ENCODE measurements around the gene EIF5B.
"Not testable (repeated sequence)": the region's sequence is repeated elsewhere in the genome, so short reads cannot be mapped to it uniquely, and the experiment has no call there.

Gene EIF5B, protein sequence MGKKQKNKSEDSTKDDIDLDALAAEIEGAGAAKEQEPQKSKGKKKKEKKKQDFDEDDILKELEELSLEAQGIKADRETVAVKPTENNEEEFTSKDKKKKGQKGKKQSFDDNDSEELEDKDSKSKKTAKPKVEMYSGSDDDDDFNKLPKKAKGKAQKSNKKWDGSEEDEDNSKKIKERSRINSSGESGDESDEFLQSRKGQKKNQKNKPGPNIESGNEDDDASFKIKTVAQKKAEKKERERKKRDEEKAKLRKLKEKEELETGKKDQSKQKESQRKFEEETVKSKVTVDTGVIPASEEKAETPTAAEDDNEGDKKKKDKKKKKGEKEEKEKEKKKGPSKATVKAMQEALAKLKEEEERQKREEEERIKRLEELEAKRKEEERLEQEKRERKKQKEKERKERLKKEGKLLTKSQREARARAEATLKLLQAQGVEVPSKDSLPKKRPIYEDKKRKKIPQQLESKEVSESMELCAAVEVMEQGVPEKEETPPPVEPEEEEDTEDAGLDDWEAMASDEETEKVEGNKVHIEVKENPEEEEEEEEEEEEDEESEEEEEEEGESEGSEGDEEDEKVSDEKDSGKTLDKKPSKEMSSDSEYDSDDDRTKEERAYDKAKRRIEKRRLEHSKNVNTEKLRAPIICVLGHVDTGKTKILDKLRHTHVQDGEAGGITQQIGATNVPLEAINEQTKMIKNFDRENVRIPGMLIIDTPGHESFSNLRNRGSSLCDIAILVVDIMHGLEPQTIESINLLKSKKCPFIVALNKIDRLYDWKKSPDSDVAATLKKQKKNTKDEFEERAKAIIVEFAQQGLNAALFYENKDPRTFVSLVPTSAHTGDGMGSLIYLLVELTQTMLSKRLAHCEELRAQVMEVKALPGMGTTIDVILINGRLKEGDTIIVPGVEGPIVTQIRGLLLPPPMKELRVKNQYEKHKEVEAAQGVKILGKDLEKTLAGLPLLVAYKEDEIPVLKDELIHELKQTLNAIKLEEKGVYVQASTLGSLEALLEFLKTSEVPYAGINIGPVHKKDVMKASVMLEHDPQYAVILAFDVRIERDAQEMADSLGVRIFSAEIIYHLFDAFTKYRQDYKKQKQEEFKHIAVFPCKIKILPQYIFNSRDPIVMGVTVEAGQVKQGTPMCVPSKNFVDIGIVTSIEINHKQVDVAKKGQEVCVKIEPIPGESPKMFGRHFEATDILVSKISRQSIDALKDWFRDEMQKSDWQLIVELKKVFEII

DNA sequence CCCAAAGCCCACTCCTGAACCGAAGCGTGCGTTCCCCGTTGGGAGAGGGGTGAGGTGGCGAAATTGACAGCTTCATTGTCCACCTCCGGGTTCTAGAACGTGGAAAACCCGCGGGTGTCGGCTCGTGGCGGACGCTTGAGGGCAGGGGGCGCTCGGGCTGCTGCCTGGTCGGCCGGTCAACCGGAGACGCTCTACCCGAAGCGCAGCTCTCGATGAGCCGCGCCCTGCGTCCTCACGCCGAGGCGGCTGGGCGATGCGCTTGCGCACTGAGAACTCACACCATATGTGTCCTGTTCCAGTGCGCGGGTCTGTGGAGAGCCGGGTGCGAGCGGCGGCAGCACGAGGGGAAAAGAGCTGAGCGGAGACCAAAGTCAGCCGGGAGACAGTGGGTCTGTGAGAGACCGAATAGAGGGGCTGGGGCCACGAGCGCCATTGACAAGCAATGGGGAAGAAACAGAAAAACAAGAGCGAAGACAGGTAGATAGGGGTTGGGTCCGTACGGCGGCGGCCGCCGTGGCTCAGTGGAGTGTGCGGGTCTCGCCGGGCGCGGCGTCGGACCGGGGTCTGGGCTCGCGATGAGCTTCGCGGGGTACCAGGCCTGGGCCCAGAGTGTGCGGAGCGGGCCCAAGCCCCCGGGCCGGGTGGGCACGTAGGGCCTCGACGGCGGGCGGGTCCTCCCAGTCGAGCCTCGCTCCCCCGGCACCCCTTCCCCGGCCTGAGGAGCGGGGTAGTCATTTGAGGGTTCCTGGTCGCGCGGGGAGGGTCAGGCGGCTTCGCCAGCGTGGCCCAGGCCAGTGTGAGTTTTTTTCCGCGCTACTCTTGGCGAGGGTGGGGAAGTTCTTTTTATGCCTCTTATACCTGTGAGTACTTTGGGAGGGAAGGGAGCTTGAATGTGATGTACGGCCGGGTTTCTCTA, at the start of gene EIF5B:
Gene EIF5B (plus strand): TSS at position 277 of the 916 bp plus-strand sequence. CDS start 166 bp downstream, at position 443.
- Histone ChIP-seq H3K4me3 (ENCODE audit: low read length in 2 of 2) (peak within 1 kb of the TSS; percentile 91 to 98), H3K9me3 (ENCODE audit: control insufficient read depth in 2 of 2, low read length in 2 of 2) (no peaks in the 10 kb centered on the region), H3K27me3 (ENCODE audit: control insufficient read depth in 1 of 2, insufficient read depth in 2 of 2, low read length in 2 of 2) (no peaks in the 10 kb centered on the region), H3K36me3 (ENCODE audit: control insufficient read depth in 2 of 2, insufficient read depth in 2 of 2, low read length in 2 of 2) (peaks cover 1 to 5% of the 10 kb centered on the region in 2 donors), H3K9ac (ENCODE audit: low read length in 2 of 2) (peak within 1 kb of the TSS; percentile 91 to 96), H3K27ac (ENCODE audit: low read length) (peak within 1 kb of the TSS; percentile 94), H3K4me1 (ENCODE audit: control insufficient read depth, insufficient read depth, low read length) (peaks cover 13% of the 10 kb centered on the region)

DNA sequence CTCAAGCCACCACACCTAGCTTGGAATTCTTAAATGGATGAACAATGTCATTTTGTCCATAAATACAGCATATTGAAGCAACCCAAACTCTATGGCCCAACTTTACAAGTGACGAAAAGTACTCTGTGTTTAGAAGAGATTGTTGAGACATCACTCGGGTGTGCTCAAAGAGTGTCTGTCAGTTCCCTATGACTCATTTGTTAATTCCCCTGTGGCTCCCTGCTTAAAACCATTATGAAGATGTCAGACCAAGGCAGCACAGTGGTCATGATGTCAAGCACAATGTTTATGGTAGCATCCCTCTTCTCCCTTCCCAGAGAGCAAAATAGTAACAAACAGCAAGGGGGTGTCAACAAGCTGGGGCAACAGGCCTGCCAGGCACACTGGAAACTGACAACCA, 39.2 kb upstream of the EIF5B start:
- H3K9ac ChIP-seq (ENCODE audit: low read length in 2 of 2): no peak overlapping the region
- no peak overlapping the region for H3K27ac ChIP-seq (ENCODE audit: low read length)
- peaks cover 2 to 4% of the 10 kb centered on the region in 2 donors for H3K36me3 ChIP-seq (ENCODE audit: control insufficient read depth in 2 of 2, insufficient read depth in 2 of 2, low read length in 2 of 2)
- H3K27me3 ChIP-seq (ENCODE audit: control insufficient read depth in 1 of 2, insufficient read depth in 2 of 2, low read length in 2 of 2): no peaks in the 10 kb centered on the region
- H3K4me1 ChIP-seq (ENCODE audit: control insufficient read depth, insufficient read depth, low read length): no peaks in the 10 kb centered on the region
- no peaks in the 10 kb centered on the region for H3K9me3 ChIP-seq (ENCODE audit: control insufficient read depth in 2 of 2, low read length in 2 of 2)
- no peak overlapping the region for H3K4me3 ChIP-seq (ENCODE audit: low read length in 2 of 2)

DNA sequence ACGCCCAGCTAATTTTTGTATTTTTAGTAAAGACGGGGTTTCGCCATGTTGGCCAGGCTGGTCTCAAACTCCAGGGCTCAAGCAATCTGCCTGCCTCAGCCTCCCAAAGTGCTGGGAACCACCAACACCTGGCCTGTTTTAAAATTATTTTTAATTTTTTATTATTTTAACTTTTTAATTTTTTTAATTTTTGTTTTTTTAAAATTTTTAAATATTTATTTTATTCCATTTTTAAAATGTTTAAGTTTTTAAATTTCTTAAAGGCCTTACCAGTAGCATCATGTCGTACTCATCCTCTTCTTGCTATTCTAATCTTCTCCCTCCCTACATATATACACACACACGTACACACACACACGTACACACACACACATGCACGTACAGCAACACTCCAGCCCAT, 37.6 kb upstream of the EIF5B start:
- no peak overlapping the region for H3K27ac ChIP-seq (ENCODE audit: low read length)
- no peak overlapping the region for H3K9ac ChIP-seq (ENCODE audit: low read length in 2 of 2)
- no peaks in the 10 kb centered on the region for H3K27me3 ChIP-seq (ENCODE audit: control insufficient read depth in 1 of 2, insufficient read depth in 2 of 2, low read length in 2 of 2)
- no peaks in the 10 kb centered on the region for H3K4me1 ChIP-seq (ENCODE audit: control insufficient read depth, insufficient read depth, low read length)
- H3K36me3 ChIP-seq (ENCODE audit: control insufficient read depth in 2 of 2, insufficient read depth in 2 of 2, low read length in 2 of 2): peaks cover 2 to 4% of the 10 kb centered on the region in 2 donors
- no peaks in the 10 kb centered on the region for H3K9me3 ChIP-seq (ENCODE audit: control insufficient read depth in 2 of 2, low read length in 2 of 2)
- no peak overlapping the region for H3K4me3 ChIP-seq (ENCODE audit: low read length in 2 of 2)

DNA sequence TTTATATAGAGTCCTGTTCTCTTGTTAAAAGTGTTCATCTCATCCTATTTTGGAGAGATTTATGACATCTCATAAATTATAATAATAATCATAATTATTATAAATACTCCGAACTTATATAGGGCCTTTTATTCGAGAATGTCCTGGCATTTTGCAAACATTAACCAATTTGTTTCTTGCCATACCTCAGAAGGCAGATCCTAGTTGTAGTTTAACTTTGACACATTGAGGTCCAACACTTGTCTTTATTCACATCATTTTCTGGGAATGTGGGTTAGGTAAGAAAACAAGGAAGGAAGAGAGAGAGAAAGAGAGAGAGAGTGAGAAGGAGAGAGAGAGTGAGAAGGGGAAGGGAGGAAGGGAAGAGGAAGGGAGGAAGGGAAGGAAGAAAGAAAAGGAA, 36.1 kb upstream of the EIF5B start, which contains the start of gene LYG1:
Gene LYG1 (minus strand): TSS at position 101 of the 400 bp plus-strand sequence. CDS start 5,527 bp downstream, outside the sequence.
- not testable (repeated sequence) for H3K9me3 ChIP-seq (ENCODE audit: control insufficient read depth in 2 of 2, low read length in 2 of 2); H3K4me3 ChIP-seq (ENCODE audit: low read length in 2 of 2); H3K36me3 ChIP-seq (ENCODE audit: control insufficient read depth in 2 of 2, insufficient read depth in 2 of 2, low read length in 2 of 2); H3K27me3 ChIP-seq (ENCODE audit: control insufficient read depth in 1 of 2, insufficient read depth in 2 of 2, low read length in 2 of 2); H3K4me1 ChIP-seq (ENCODE audit: control insufficient read depth, insufficient read depth, low read length); H3K9ac ChIP-seq (ENCODE audit: low read length in 2 of 2); H3K27ac ChIP-seq (ENCODE audit: low read length)

DNA sequence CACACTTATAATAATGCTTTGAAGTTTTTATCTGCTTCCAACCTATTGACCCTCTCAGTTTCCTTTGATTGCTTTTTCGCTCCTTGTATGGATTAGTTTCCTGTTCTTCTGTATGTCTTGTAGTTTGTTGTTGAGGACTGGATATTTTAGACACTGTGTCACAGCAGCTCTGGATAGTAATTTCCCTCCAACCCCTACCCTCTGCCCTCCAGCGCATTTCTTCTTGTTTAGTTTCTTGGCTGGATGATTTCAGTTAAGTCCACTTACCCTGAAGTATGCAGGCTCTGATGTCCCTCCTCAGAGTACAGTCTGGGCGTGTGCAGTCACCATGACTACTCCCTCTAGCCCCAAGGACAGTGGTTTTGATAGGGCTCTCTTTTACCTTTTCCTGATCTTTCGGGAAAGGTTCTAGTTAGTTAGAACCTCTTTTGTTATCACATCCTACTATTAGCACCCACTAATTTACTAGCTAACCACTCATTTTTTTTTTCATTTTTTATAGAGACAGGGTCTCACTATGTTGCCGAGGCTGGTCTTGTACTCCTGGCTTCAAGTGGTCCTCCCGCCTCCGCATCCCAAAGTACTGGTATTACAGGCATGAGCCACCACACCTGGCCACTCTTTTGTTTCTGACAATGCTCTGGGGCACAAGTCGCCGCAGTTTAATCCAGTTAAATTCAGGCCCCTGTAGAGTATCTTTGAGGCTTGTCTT, 19.9 kb upstream of the EIF5B start:
- H3K36me3 ChIP-seq (ENCODE audit: control insufficient read depth in 2 of 2, insufficient read depth in 2 of 2, low read length in 2 of 2): peaks cover 9 to 18% of the 10 kb centered on the region in 2 donors

DNA sequence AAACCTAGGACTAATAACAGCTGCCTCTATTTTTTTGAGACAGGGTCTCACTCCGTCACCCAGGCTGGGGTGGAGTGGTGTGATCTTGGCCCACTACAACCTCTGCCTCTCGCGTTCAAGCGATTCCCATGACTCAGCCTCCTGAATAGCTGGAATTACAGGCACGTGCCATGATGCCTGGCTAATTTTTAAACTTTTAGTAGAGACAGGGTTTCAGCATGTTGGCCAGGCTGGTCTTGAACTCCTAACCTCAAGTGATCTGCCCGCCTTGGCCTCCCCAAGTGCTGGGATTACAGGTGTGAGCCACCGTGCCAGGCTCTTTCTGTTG, 19.4 kb upstream of the EIF5B start:
- H3K9me3 ChIP-seq (ENCODE audit: control insufficient read depth in 2 of 2, low read length in 2 of 2); H3K27ac ChIP-seq (ENCODE audit: low read length); H3K9ac ChIP-seq (ENCODE audit: low read length in 2 of 2); H3K27me3 ChIP-seq (ENCODE audit: control insufficient read depth in 1 of 2, insufficient read depth in 2 of 2, low read length in 2 of 2); H3K4me1 ChIP-seq (ENCODE audit: control insufficient read depth, insufficient read depth, low read length); H3K4me3 ChIP-seq (ENCODE audit: low read length in 2 of 2): not testable (repeated sequence)
- peaks cover 9 to 18% of the 10 kb centered on the region in 2 donors for H3K36me3 ChIP-seq (ENCODE audit: control insufficient read depth in 2 of 2, insufficient read depth in 2 of 2, low read length in 2 of 2)

More for the DNA sequence above, 19.9 kb upstream of the EIF5B start:
- H3K9ac ChIP-seq (ENCODE audit: low read length in 2 of 2): no peak overlapping the region
- no peak overlapping the region for H3K4me3 ChIP-seq (ENCODE audit: low read length in 2 of 2)
- no peaks in the 10 kb centered on the region for H3K4me1 ChIP-seq (ENCODE audit: control insufficient read depth, insufficient read depth, low read length)
- no peaks in the 10 kb centered on the region for H3K9me3 ChIP-seq (ENCODE audit: control insufficient read depth in 2 of 2, low read length in 2 of 2)
- no peak overlapping the region for H3K27ac ChIP-seq (ENCODE audit: low read length)
- no peaks in the 10 kb centered on the region for H3K27me3 ChIP-seq (ENCODE audit: control insufficient read depth in 1 of 2, insufficient read depth in 2 of 2, low read length in 2 of 2)

DNA sequence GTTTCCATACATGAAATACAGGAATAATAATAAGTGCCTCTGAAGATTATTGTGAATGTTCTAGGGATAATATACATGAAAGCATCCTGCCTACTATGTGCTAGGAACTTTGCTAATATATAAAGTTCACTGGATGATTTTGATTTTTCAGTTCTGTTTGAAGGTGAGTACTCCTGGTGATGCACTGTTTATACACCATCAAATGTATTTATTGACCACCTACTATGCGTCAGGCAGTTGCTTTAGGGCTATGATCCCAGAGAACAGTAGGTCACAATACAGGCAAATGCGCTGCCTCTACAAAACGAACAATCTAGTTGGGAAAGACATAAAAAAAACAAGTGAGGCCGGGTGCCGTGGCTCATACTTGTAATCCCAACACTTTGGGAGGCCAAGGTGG, 11.8 kb upstream of the EIF5B start:
- Histone ChIP-seq H3K27me3 (ENCODE audit: control insufficient read depth in 1 of 2, insufficient read depth in 2 of 2, low read length in 2 of 2) (no peaks in the 10 kb centered on the region), H3K36me3 (ENCODE audit: control insufficient read depth in 2 of 2, insufficient read depth in 2 of 2, low read length in 2 of 2) (peaks cover 21 to 34% of the 10 kb centered on the region in 2 donors), H3K9me3 (ENCODE audit: control insufficient read depth in 2 of 2, low read length in 2 of 2) (no peaks in the 10 kb centered on the region), H3K27ac (ENCODE audit: low read length) (no peak overlapping the region), H3K4me1 (ENCODE audit: control insufficient read depth, insufficient read depth, low read length) (no peaks in the 10 kb centered on the region), H3K9ac (ENCODE audit: low read length in 2 of 2) (no peak overlapping the region), H3K4me3 (ENCODE audit: low read length in 2 of 2) (no peak overlapping the region)

DNA sequence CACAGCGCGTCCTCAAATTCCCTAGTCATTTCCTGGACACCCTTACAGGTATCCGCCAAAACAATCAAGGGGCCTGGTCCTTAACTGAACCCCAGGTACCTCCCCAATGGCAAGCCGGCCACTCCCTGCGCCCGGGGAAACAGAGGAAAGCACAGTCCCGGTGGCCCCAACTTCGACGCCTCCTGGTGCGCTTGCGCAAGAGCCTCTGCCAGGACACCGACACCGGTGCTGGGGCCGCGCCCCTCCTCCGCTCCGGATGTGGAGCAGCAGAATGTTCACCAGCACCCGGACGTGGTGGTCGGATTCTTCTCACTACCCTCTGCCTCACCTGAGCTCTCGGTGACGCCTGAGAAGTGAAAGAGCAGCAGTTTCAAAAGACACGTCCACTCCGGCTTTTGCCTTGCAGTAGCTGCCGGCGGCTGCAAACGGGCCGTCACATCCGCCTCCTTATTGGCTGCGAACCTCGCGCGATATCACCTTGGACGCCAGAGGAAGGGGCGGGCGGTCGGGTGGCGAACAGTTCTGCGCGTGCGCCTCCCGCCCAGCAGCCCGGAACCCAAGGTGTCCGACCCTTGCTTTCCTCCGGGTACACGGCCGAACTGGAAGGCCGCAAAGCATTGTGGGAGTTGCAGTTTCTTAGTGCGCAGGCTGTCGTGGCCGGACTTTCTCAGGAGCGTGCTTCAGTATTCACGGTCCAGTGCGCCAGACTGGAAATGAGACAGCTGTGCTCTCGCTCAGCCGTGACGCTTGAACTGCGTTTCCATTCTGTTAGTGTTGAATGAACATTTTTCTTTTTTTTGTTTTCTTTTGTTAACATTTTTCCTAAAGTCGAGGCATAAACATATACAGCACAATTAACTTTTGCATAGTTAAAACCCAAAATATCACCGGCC, 1.0 kb upstream of the EIF5B start, which contains the start of gene TXNDC9:
Gene TXNDC9 (minus strand): TSS at position 423 of the 893 bp plus-strand sequence. CDS start 3,123 bp downstream, outside the sequence.
- Histone ChIP-seq H3K36me3 (ENCODE audit: control insufficient read depth in 2 of 2, insufficient read depth in 2 of 2, low read length in 2 of 2) (peaks cover 9 to 11% of the 10 kb centered on the region in 2 donors), H3K4me1 (ENCODE audit: control insufficient read depth, insufficient read depth, low read length) (peaks cover 13% of the 10 kb centered on the region), H3K27me3 (ENCODE audit: control insufficient read depth in 1 of 2, insufficient read depth in 2 of 2, low read length in 2 of 2) (no peaks in the 10 kb centered on the region), H3K4me3 (ENCODE audit: low read length in 2 of 2) (peak within 1 kb of the TSS; percentile 91 to 98), H3K9ac (ENCODE audit: low read length in 2 of 2) (peak within 1 kb of the TSS; percentile 91 to 96), H3K9me3 (ENCODE audit: control insufficient read depth in 2 of 2, low read length in 2 of 2) (no peaks in the 10 kb centered on the region), H3K27ac (ENCODE audit: low read length) (peak within 1 kb of the TSS; percentile 94)

DNA sequence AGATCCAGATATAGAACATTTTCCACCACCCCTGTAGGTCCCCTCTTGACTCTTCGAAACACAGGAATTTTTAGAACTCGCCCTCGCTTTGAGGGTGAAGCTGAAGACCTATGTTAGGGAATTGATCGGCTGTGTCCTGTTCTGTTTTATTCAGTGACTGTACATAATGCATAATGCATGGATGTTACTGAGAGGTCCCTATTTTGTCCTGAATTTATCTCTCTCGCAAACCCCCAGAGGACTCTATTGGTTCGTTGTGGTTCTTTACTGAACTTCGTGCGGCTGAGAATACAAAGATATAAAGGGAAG, 431 bp upstream of the EIF5B start:
- no peaks in the 10 kb centered on the region for H3K9me3 ChIP-seq (ENCODE audit: control insufficient read depth in 2 of 2, low read length in 2 of 2)
- H3K4me1 ChIP-seq (ENCODE audit: control insufficient read depth, insufficient read depth, low read length): peaks cover 13% of the 10 kb centered on the region
- H3K27me3 ChIP-seq (ENCODE audit: control insufficient read depth in 1 of 2, insufficient read depth in 2 of 2, low read length in 2 of 2): no peaks in the 10 kb centered on the region
- peak overlapping the region; percentile 67 to 98 for H3K4me3 ChIP-seq (ENCODE audit: low read length in 2 of 2)
- H3K27ac ChIP-seq (ENCODE audit: low read length): peak overlapping the region; percentile 94
- peak overlapping the region; percentile 91 for H3K9ac ChIP-seq (ENCODE audit: low read length in 2 of 2)
- peaks cover 8% of the 10 kb centered on the region in 2 donors for H3K36me3 ChIP-seq (ENCODE audit: control insufficient read depth in 2 of 2, insufficient read depth in 2 of 2, low read length in 2 of 2)

Measured in stomach smooth muscle (tissue), 2 donors.